Measurements from ENCODE around the gene AFAP1. TPM values are rescaled to one million over a fixed set of nuclear protein-coding genes. Genes with fewer than 3 reads are reported as not detected.

Gene AFAP1
- total RNA-seq, 4 donors from 2014 or later: 15.8 to 42.9 (median 31.3) TPM

- peaks cover 0 to 2% (median 0%) of the 10 kb centered on the region in 4 donors for H3K4me1 ChIP-seq
- no peak for TF ChIP-seq POLR2A (IDR thresholded peaks at IDR 0.05)
- TF ChIP-seq, protein P1, sequence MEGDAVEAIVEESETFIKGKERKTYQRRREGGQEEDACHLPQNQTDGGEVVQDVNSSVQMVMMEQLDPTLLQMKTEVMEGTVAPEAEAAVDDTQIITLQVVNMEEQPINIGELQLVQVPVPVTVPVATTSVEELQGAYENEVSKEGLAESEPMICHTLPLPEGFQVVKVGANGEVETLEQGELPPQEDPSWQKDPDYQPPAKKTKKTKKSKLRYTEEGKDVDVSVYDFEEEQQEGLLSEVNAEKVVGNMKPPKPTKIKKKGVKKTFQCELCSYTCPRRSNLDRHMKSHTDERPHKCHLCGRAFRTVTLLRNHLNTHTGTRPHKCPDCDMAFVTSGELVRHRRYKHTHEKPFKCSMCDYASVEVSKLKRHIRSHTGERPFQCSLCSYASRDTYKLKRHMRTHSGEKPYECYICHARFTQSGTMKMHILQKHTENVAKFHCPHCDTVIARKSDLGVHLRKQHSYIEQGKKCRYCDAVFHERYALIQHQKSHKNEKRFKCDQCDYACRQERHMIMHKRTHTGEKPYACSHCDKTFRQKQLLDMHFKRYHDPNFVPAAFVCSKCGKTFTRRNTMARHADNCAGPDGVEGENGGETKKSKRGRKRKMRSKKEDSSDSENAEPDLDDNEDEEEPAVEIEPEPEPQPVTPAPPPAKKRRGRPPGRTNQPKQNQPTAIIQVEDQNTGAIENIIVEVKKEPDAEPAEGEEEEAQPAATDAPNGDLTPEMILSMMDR (IDR thresholded peaks at IDR 0.05): no peak
- no peaks in the 10 kb centered on the region for H3K9me3 ChIP-seq
- no peaks in the 10 kb centered on the region for H3K27me3 ChIP-seq
- no peak overlapping the region for H3K27ac ChIP-seq
- DNase-seq: no peak
- H3K36me3 ChIP-seq: peaks cover 0 to 19% (median 0%) of the 10 kb centered on the region in 3 donors
- H3K4me3 ChIP-seq: no peak overlapping the region
Measured at GRCh38 chr4:7787067-7787466, 152.6 kb downstream of the AFAP1 start.

GRCh38 chr4:7786517-7786916 is 153.1 kb downstream of the AFAP1 start:
- peaks cover 0 to 7% (median 2%) of the 10 kb centered on the region in 4 donors for H3K4me1 ChIP-seq
- TF ChIP-seq, protein P1 (IDR thresholded peaks at IDR 0.05): no peak
- no peak for TF ChIP-seq POLR2A (IDR thresholded peaks at IDR 0.05)
- no peak overlapping the region for H3K27ac ChIP-seq
- H3K36me3 ChIP-seq: peaks cover 0 to 19% (median 0%) of the 10 kb centered on the region in 3 donors
- H3K27me3 ChIP-seq: no peaks in the 10 kb centered on the region
- H3K9me3 ChIP-seq: no peaks in the 10 kb centered on the region
- no peak overlapping the region for H3K4me3 ChIP-seq
- no peak for DNase-seq

DNA sequence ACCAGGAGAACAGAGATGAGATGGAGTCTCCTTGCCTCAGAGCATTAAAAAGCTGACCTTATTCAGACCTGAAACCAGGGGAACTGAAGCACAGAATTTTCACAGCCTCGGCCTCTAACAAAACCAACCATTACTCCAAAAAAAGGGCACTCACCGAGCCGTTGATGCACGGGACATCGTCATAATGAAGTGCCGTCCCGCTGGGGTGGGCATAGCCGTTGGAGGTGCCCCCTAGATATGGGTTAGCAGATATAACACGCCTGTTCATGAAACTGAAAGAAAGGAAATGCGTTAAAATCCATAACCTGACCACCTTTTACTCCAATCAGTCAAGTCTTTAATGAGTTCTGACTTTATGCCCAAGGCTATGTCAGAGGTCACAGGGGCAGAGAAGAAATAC is 153.6 kb downstream of the AFAP1 start:
- H3K36me3 ChIP-seq: peaks cover 0 to 16% (median 0%) of the 10 kb centered on the region in 3 donors
- peaks cover 0 to 12% (median 2%) of the 10 kb centered on the region in 4 donors for H3K4me1 ChIP-seq

GRCh38 chr4:7785017-7785416 is 154.6 kb downstream of the AFAP1 start:
- peaks cover 0 to 13% (median 2%) of the 10 kb centered on the region in 4 donors for H3K4me1 ChIP-seq
- no peaks in the 10 kb centered on the region for H3K27me3 ChIP-seq
- H3K36me3 ChIP-seq: peaks cover 0 to 16% (median 0%) of the 10 kb centered on the region in 3 donors
- H3K4me3 ChIP-seq: no peak overlapping the region
- no peaks in the 10 kb centered on the region for H3K9me3 ChIP-seq
- H3K27ac ChIP-seq: no peak overlapping the region
- DNase-seq: no peak
- TF ChIP-seq, protein P1 (IDR thresholded peaks at IDR 0.05): no peak
- TF ChIP-seq POLR2A (IDR thresholded peaks at IDR 0.05): no peak

More for the DNA sequence above, 153.6 kb downstream of the AFAP1 start:
- no peak for TF ChIP-seq POLR2A (IDR thresholded peaks at IDR 0.05)
- TF ChIP-seq, protein P1 (IDR thresholded peaks at IDR 0.05): no peak
- DNase-seq: no peak
- Histone ChIP-seq H3K9me3 (no peaks in the 10 kb centered on the region), H3K27me3 (no peaks in the 10 kb centered on the region), H3K27ac (no peak overlapping the region), H3K4me3 (no peak overlapping the region)

- no peak overlapping the region for H3K4me3 ChIP-seq
- peaks cover 0 to 13% (median 2%) of the 10 kb centered on the region in 4 donors for H3K4me1 ChIP-seq
- H3K9me3 ChIP-seq: no peaks in the 10 kb centered on the region
- H3K36me3 ChIP-seq: peaks cover 0 to 16% (median 0%) of the 10 kb centered on the region in 3 donors
- TF ChIP-seq POLR2A (IDR thresholded peaks at IDR 0.05): no peak
- TF ChIP-seq, protein P1 (IDR thresholded peaks at IDR 0.05): no peak
- peak overlapping the region in 1 of 4 donors; percentile 12 for H3K27ac ChIP-seq
- DNase-seq: peak in 1 of 3 donors; percentile 16
- H3K27me3 ChIP-seq: no peaks in the 10 kb centered on the region
Measured at GRCh38 chr4:7784131-7784870, 155.4 kb downstream of the AFAP1 start.

All from Peyer's patch (tissue), 4 donors.